Immature natural killer cell (primary cell): ENCODE measurements around the gene NSMCE1. TPM values are rescaled to one million over a fixed set of nuclear protein-coding genes. Genes with fewer than 3 reads are reported as not detected.
A peak's percentile ranks its signal among the peaks of the same experiment; 100 is the strongest.
"Not testable (repeated sequence)": the region's sequence is repeated elsewhere in the genome, so short reads cannot be mapped to it uniquely, and the experiment has no call there.

Experiments used
- DNase-seq, 3 donors: peaks; one replicate each; pipeline ENCODE4 v3.0.0; 2022; ENCODE audit warnings: mixed read lengths in 1 of 3
- H3K27ac Mint-ChIP-seq, 6 donors: one replicate each; pipeline ENCODE4 v1.8.0; 2020; ENCODE audit warnings: mixed read lengths in 6 of 6, mild to moderate bottlenecking in 5 of 6, inconsistent platforms in 4 of 6, moderate library complexity in 3 of 6
- H3K27me3 Mint-ChIP-seq, 3 donors: one replicate each; pipeline ENCODE4 v1.8.0; 2020 to 2021; ENCODE audit warnings: low read depth in 3 of 3, mild to moderate bottlenecking in 3 of 3, mixed read lengths in 3 of 3, moderate library complexity in 3 of 3, inconsistent platforms in 1 of 3
- H3K36me3 Mint-ChIP-seq, 3 donors: one replicate each; pipeline ENCODE4 v1.8.0; 2020; ENCODE audit warnings: mixed read lengths in 3 of 3, inconsistent platforms in 2 of 3, mild to moderate bottlenecking in 2 of 3
- H3K4me1 Mint-ChIP-seq, 2 donors: one replicate each; pipeline ENCODE4 v1.8.0; 2020; ENCODE audit warnings: inconsistent platforms in 2 of 2, mild to moderate bottlenecking in 2 of 2, mixed read lengths in 2 of 2, moderate library complexity in 1 of 2
- H3K4me3 Mint-ChIP-seq, 5 donors: one replicate each; pipeline ENCODE4 v1.8.0; 2020; ENCODE audit warnings: mild to moderate bottlenecking in 5 of 5, mixed read lengths in 5 of 5, inconsistent platforms in 3 of 5, moderate library complexity in 3 of 5
- H3K9me3 Mint-ChIP-seq, 6 donors: one replicate each; pipeline ENCODE4 v1.8.0; 2020; ENCODE audit warnings: mild to moderate bottlenecking in 6 of 6, mixed read lengths in 6 of 6, inconsistent platforms in 4 of 6, moderate library complexity in 3 of 6
- polyA plus RNA-seq, 3 donors: library from polyadenylated mRNA; unstranded; fragments of 300-500 nt; fragmentation: Illumina TruSeq; gene quantifications; one replicate each; pipeline ENCODE4 v1.2.3, GENCODE V29; 2021

The NSMCE1 gene
- polyA plus RNA-seq, 3 donors from 2014 or later, result 133 to 162 (median 148) TPM

DNA sequence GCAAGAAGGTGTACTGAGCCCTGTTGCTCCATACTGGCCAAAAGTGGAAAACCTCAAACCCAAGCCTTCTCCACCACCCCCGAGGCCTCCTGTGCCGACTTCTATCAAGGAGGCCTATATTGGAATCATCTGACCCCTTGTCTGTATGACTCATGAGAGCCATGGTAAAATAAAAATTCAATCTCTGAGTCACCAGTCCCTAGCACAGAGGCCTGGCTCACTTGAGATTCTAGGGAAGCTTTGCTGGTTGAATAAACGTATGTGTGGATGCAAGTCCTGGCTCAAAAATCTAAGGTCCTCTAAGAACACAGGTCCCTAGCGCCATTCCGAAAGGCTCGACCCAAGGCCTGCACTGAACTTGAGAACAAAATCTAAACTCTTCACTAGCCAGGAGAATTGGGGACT, 15.0 kb downstream of the NSMCE1 start:
- Mint-ChIP-seq H3K27me3 (no peaks in the 10 kb centered on the region), H3K4me3 (peak overlapping the region in 1 of 5 donors; percentile 1), H3K9me3 (no peaks in the 10 kb centered on the region), H3K36me3 (peaks cover 26 to 31% (median 27%) of the 10 kb centered on the region in 3 donors), H3K27ac (peak overlapping the region in 4 of 6 donors; percentile 12 to 75 (median 46)), H3K4me1 (peaks cover 13 to 36% of the 10 kb centered on the region in 2 donors)
- no peak for DNase-seq

DNA sequence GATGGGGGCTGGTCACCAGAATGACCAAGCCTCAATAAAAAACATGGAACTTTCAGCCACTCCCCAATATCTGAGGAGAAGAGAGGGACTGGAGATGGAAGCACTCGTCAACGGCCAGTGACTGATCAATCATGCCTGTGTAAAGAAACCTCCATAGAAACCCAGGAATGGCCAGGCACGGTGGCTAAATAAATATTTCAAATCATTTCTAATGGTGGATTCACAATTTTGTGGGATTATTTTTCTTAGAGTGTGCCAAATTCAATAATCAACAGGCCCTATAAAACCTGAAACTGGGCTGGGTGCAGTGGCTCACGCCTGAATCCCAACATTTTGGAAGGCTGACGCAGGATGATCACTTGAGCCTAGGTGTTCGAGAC, 16.4 kb downstream of the NSMCE1 start:
- Mint-ChIP-seq H3K27ac (peak overlapping the region in 1 of 6 donors; percentile 53), H3K4me3 (no peak overlapping the region), H3K4me1 (peaks cover 14 to 36% of the 10 kb centered on the region in 2 donors), H3K27me3 (no peaks in the 10 kb centered on the region), H3K9me3 (no peaks in the 10 kb centered on the region), H3K36me3 (peaks cover 26 to 34% (median 32%) of the 10 kb centered on the region in 3 donors)
- no peak for DNase-seq

DNA sequence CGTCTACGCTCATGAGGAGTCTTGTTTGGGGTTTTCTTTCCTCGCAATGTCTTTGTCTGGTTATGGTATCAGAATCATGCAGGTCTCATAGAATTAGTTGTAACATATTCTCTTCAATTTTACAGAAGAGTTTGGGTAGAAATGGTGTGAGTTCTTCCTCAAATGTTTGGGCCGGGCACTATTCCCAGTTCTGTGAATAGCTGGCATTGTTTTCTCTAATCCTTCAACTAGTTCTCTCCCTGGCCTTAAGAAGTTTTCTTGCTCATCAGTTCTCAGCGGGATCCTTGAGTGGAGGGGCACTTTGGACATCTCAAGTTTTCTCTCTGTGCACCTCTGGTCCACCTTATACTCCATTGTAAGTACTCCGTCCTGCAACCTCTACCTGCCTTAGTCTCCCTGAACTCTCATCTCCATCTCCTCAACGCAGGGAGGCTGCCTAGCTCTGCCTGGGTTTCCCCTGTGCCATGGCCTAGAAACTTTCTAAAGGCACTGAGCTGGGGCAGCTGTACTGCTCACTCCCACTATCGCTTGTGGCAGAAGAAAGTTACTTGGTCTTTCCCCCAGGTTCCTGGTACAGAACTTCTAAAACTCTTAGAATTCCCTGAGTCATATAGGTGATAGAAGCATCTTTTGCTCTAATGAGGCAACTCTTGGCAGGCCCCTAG, 16.9 kb downstream of the NSMCE1 start:
- DNase-seq, result no peak
- no peak overlapping the region for H3K4me3 Mint-ChIP-seq
- H3K27ac Mint-ChIP-seq, result peak overlapping the region in 2 of 6 donors; percentile 1 to 53
- peaks cover 14 to 36% of the 10 kb centered on the region in 2 donors for H3K4me1 Mint-ChIP-seq
- peaks cover 23 to 36% (median 29%) of the 10 kb centered on the region in 3 donors for H3K36me3 Mint-ChIP-seq
- H3K9me3 Mint-ChIP-seq, result no peaks in the 10 kb centered on the region
- H3K27me3 Mint-ChIP-seq, result no peaks in the 10 kb centered on the region

DNA sequence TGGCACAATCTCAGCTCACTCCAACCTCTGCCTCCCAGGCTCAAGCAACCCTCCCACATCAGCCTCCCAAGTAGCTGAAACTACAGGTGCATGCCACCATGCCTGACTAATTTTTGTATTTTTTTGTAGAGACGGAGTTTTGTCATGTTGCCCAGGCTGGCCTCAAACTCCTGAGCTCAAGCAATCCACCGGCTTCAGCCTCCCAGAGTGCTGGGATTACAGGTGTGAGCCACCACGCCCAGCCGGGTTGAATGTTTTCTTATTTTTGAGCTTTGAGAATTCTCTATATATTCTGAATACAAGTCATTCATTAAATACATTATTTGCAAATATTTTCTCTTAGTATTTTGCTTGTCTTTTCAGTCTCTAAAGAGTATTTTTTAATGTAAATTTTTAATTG, 19.7 kb downstream of the NSMCE1 start:
- H3K27me3 Mint-ChIP-seq, DNase-seq, H3K9me3 Mint-ChIP-seq, H3K4me3 Mint-ChIP-seq: not testable (repeated sequence)
- Mint-ChIP-seq H3K4me1 (peaks cover 22 to 40% of the 10 kb centered on the region in 2 donors), H3K36me3 (peaks cover 3 to 19% (median 18%) of the 10 kb centered on the region in 3 donors), H3K27ac (peak overlapping the region in 1 of 6 donors; percentile 36)

DNA sequence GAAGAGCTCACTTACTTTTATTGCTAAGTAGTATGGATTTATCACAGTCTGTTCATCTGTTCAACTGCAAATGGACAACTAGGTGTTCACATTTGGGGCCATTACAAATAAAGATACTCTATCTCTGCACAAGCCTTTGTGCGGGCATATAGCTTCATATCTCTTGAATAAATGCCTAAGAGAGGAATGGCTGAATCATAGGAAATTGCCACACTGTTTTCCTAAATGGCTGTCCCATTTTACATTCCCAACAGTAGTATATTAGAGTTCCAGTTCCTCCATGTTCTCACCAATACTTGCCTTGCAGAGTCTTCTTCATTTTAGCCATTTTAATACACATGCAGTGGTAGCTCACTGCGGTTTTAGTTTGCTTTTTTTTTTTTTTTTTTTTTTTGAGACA, 20.5 kb downstream of the NSMCE1 start:
- peaks cover 29 to 40% of the 10 kb centered on the region in 2 donors for H3K4me1 Mint-ChIP-seq
- H3K27ac Mint-ChIP-seq, result peak overlapping the region in 1 of 6 donors; percentile 30
- peaks cover 3 to 19% (median 18%) of the 10 kb centered on the region in 3 donors for H3K36me3 Mint-ChIP-seq
- no peaks in the 10 kb centered on the region for H3K27me3 Mint-ChIP-seq
- no peak for DNase-seq
- no peaks in the 10 kb centered on the region for H3K9me3 Mint-ChIP-seq
- H3K4me3 Mint-ChIP-seq, result no peak overlapping the region

DNA sequence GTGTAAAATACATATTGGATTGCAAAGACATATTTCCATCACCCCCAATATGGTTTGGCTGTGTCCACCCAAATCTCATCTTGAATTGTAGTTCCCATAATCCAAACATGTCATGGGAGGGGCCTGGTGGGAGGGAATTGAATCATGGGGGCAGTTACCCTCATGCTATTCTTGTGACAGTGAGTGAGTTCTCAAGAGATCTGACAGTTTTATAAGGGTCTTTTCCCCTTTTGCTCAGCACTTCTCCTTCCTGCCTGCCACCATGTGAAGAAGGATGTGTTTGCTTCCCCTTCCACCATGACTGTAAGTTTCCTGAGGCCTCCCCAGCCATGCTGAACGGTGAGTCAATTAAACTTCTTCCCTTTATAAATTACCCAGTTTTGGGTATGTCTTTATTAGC, 21.5 kb downstream of the NSMCE1 start:
- not testable (repeated sequence) for DNase-seq, H3K27me3 Mint-ChIP-seq, H3K9me3 Mint-ChIP-seq, H3K4me3 Mint-ChIP-seq
- Mint-ChIP-seq H3K36me3 (peaks cover 3 to 19% (median 18%) of the 10 kb centered on the region in 3 donors), H3K27ac (peak overlapping the region in 1 of 6 donors; percentile 10), H3K4me1 (peaks cover 35 to 47% of the 10 kb centered on the region in 2 donors)

DNA sequence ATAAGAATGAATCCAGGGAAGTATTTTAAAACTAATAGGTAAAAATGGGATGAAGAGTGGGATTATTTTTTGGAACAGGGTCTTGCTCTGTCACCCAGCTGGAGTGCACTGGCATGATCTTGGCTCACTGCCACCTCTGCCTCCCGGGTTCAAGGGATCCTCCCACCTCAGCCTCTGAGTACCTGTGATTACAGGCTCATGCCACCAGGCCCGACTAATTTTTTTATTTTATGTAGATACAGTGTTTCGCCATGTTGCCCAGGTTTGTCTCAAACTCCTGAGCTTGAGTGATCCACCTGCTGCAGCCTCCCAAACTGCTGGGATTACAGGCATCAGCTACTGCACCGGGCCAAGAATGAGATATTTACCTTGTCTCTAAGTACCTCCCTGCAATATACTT, 22.1 kb downstream of the NSMCE1 start:
- DNase-seq, result no peak
- peak overlapping the region in 1 of 6 donors; percentile 56 for H3K27ac Mint-ChIP-seq
- H3K27me3 Mint-ChIP-seq, result no peaks in the 10 kb centered on the region
- peaks cover 3 to 19% (median 17%) of the 10 kb centered on the region in 3 donors for H3K36me3 Mint-ChIP-seq
- peaks cover 42 to 47% of the 10 kb centered on the region in 2 donors for H3K4me1 Mint-ChIP-seq
- no peaks in the 10 kb centered on the region for H3K9me3 Mint-ChIP-seq
- no peak overlapping the region for H3K4me3 Mint-ChIP-seq

DNA sequence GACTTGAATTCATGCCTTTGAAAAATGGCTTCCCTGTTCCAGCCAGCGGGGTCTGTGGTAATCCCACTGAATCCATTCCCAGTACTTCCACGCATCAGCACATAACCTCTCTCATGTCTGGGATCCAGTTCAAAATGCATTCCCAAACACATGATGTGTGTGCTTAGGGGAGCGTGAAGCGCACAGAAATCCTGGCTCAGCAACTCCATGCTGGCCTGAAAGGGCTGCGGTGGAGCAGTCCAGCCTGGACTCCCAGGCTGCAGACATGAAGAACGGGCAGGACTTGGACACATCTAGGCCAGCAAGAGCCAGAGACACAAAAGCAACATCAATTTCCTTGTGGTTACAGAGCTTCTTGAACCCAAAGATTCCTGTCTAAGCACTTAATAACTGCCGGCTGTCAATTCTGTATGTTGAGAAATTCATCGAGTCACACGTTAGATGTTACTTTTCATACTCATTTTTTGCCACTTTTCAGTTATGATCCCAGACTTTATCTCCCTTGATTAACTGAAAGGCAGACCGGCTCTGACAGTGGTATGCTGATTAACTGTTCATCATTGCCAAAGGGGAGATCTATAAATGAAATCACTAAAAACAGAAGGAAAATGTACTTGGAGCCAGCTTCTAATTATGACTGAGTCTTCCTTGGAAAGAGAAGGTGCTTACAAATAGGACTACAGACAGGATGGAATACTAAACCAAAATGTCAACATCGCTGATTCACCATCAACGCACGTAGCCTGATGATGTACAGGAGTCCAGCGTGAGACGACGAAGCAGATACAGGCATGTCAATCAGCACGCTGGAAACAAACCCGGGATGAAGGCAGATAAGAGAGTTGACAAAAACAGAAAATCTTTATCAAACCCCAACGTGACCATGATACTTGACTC, 23.0 kb downstream of the NSMCE1 start:
- no peaks in the 10 kb centered on the region for H3K9me3 Mint-ChIP-seq

DNA sequence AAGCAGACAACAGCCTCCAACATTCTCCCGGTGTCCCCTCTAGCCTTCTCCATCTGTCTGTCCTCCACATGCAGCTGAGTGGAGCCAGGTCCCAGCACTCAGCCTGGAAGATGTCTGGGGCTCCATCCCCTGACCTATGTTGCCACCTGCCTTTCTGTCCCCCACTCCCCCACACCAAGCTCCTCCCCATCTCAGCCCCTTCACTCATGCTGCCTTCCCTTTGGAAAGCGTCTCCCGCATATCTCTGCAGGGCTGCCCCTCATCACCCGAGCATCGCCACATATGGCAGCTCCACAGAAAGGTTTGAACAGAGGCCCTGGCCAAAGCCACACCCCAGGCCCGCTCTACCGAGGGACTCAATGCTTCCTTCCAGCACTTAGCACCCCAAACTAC, 24.2 kb downstream of the NSMCE1 start:
- H3K27ac Mint-ChIP-seq, result peak overlapping the region; percentile 89 to 98 (median 96)
- peak overlapping the region in 4 of 5 donors; percentile 77 to 88 (median 86) for H3K4me3 Mint-ChIP-seq
- H3K36me3 Mint-ChIP-seq, result peaks cover 3 to 14% (median 13%) of the 10 kb centered on the region in 3 donors
- DNase-seq, result no peak
- no peaks in the 10 kb centered on the region for H3K27me3 Mint-ChIP-seq
- H3K4me1 Mint-ChIP-seq, result peaks cover 48 to 55% of the 10 kb centered on the region in 2 donors
- no peaks in the 10 kb centered on the region for H3K9me3 Mint-ChIP-seq

More for the DNA sequence above, 23.0 kb downstream of the NSMCE1 start:
- peaks cover 42 to 47% of the 10 kb centered on the region in 2 donors for H3K4me1 Mint-ChIP-seq
- H3K4me3 Mint-ChIP-seq, result peak overlapping the region in 1 of 5 donors; percentile 22
- H3K27ac Mint-ChIP-seq, result peak overlapping the region in 5 of 6 donors; percentile 32 to 97 (median 53)
- H3K36me3 Mint-ChIP-seq, result peaks cover 3 to 19% (median 14%) of the 10 kb centered on the region in 3 donors
- DNase-seq, result no peak
- no peaks in the 10 kb centered on the region for H3K27me3 Mint-ChIP-seq

DNA sequence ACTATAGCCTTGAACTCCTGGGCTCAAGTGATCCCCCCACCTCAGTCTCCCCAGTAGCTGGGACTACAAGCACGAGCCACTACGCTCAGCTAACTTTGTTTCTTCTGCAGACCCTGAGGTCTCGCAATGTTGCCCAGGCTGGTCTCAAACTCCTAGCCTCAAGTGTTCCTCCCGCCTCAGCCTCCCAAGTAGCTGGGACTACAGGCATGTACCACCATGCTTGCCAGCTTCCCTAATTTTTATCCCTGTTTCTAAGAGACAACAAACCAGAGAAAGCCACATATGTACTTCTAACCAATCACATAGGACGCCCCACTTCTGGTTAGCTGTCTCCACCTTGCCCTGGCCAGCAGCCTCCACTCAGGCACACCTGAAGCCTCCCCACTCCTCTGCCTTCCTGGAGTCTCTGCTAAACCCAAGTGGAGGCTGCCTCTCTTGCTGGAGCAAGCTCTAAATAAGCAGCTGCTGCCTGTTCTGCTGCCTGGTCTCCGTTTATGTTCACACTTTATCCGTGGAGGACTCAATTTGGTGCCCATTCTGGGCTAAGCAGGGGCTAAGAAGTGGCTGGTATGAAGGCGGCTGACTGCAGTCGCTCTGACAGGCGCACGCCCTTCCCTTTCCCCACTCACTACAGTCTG, 24.7 kb downstream of the NSMCE1 start:
- peaks cover 3 to 14% (median 12%) of the 10 kb centered on the region in 3 donors for H3K36me3 Mint-ChIP-seq
- H3K4me3 Mint-ChIP-seq, result peak overlapping the region; percentile 77 to 88 (median 86)
- peak overlapping the region; percentile 89 to 98 (median 96) for H3K27ac Mint-ChIP-seq
- no peaks in the 10 kb centered on the region for H3K27me3 Mint-ChIP-seq
- H3K4me1 Mint-ChIP-seq, result peaks cover 53 to 60% of the 10 kb centered on the region in 2 donors
- no peak for DNase-seq
- no peaks in the 10 kb centered on the region for H3K9me3 Mint-ChIP-seq

DNA sequence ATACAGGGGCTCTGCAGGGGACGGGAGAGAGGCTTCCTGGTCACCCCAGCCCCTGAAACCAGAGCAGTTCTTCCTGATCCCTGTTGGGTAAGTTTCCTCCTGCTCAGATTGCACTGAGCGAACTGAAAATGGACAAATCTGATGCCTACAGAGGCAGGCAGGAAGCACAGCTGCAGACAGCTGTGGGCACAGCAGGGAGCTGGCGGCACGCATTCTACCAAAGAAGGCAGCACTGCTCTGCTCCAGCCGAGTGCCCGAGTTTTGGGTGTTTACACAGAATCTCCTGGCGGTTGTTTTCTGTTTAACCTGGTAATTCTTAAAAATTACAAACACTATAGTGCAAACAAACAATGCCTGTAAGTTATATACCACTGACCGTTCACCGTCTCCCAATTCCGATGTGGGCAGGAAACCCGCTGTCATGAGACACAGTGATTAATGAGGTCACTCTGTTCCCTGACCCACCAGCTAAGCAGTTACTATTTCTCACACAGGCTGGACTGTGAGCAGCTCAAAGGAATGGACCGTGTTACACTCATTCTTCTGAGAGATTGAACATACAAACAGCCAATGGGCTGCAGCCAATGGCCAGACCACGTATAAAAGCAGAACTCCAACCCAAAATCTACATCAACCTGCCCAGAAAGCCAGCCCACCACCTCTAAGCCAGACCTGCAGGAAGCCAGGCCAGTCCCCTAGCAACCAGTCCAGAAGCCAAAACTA, 25.5 kb downstream of the NSMCE1 start:
- peaks cover 0 to 4% (median 3%) of the 10 kb centered on the region in 3 donors for H3K27me3 Mint-ChIP-seq
- DNase-seq, result peak; percentile 44 to 58 (median 57)
- H3K9me3 Mint-ChIP-seq, result no peaks in the 10 kb centered on the region
- H3K27ac Mint-ChIP-seq, result peak overlapping the region; percentile 89 to 98 (median 96)
- H3K36me3 Mint-ChIP-seq, result peaks cover 3 to 14% (median 9%) of the 10 kb centered on the region in 3 donors
- peaks cover 61 to 69% of the 10 kb centered on the region in 2 donors for H3K4me1 Mint-ChIP-seq
- H3K4me3 Mint-ChIP-seq, result peak overlapping the region; percentile 77 to 88 (median 86)

DNA sequence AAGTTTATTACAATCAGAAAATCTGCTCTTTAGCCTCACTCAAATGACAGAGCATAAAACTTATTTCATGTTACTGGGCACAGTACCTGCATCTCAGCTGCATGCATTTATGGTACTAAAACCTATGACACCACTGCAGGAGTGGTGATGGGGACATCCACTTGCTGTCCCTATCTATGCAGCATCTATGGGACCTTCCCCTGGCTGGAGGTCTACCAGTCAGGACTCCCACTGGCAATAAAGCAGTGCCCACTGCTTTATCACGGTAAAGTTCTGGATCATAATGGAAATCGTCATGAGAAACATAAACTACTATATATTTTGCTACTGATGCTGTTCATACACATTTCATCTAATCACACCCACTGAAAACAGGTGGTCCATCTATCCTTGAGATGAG, 26.2 kb downstream of the NSMCE1 start:
- peak overlapping the region; percentile 77 to 88 (median 86) for H3K4me3 Mint-ChIP-seq
- H3K27me3 Mint-ChIP-seq, result peaks cover under 1 to 10% (median 4%) of the 10 kb centered on the region in 3 donors
- H3K9me3 Mint-ChIP-seq, result no peaks in the 10 kb centered on the region
- peaks cover 66 to 75% of the 10 kb centered on the region in 2 donors for H3K4me1 Mint-ChIP-seq
- H3K27ac Mint-ChIP-seq, result peak overlapping the region; percentile 89 to 98 (median 96)
- peaks cover 3 to 14% (median 4%) of the 10 kb centered on the region in 3 donors for H3K36me3 Mint-ChIP-seq
- DNase-seq, result no peak

DNA sequence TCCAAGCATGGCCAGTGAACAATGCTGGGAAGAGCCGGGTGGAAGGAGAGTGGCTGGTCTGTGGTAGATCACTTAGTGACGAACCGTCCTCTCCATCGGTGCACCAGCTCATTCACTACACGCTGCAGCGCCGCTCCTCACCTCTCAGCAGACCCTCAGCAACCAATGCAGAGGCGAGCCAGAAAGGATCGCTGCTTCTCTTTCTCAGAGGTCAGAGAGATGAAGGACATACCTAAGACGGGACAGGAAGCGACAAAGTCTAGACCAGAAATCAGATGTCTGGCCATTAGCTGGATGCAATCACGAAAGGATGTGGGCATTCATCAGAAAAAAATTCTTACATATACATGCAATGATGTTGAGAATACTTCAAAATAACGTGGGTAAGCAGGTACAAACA, 26.9 kb downstream of the NSMCE1 start:
- Mint-ChIP-seq H3K4me3 (peak overlapping the region in 3 of 5 donors; percentile 41 to 87 (median 55)), H3K36me3 (peaks cover 0 to 10% (median 0%) of the 10 kb centered on the region in 3 donors), H3K27me3 (peaks cover 7 to 18% (median 10%) of the 10 kb centered on the region in 3 donors), H3K27ac (peak overlapping the region; percentile 35 to 98 (median 94)), H3K4me1 (peaks cover 73 to 82% of the 10 kb centered on the region in 2 donors), H3K9me3 (no peaks in the 10 kb centered on the region)
- no peak for DNase-seq
